Cortex of kidney (tissue), 1 donor: ENCODE measurements around the gene PSME4.
"Not testable (repeated sequence)": the region's sequence is repeated elsewhere in the genome, so short reads cannot be mapped to it uniquely, and the experiment has no call there.

Experiments used
- DNase-seq: peaks from one replicate; lab custom pipeline; 2025; lab: John Stamatoyannopoulos, UW

The PSME4 gene

DNA sequence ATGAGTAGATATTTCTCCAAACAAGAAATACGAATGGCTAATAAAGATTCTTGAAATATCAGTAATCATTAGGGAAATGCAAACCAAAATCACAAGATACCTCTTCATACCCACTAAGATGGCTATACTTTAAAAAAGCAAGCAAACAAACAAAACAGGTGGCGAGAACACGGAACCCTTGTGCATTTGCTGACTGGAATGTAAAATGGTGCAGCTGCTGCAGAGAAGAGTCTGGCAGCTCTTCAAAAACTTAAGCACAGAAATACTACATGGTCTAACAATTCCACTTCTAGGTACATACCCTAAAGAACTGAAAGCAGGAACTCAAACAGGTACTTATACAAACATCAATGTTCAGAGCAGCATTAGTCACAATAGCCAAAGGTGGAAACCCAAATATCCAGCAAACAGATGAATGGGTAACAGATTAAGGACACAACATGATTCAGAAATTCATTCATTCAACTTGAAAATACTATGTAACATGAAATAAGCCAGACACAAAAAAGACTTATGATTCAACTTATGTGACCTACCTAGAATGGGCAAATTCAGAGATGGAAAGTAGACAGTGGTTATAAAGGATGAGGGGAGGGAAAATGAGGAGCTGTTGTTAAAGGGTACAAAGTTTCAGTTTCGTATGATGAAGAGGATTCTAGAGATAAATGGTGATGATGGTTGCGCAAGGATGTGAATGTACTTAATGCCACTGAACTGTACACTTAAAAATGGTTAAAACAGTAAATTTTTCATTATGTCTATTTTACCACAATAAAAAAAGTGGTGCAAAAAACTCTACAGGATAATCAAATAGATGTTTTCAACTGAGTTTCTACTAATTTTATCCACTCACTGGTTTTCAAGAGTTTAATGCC, 84.2 kb downstream of the PSME4 start:
- DNase-seq: no peak

DNA sequence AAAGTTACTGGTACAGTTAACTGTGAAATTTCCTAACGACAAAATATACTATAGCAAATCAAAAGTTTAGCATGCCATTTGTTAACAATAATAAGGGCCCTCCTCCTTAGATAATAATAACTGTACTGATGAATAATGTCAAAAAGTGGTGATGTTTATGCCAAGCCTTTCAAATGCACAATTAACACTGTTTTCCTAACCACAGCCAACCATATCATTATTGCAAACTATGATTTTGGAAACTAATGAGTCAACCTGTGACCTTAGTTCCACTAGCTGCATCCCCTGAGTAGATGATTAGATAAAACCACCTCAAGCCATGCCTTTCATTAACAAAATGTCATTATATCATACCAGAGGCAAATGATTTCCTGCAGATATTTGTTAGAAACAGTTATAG, 85.9 kb downstream of the PSME4 start:
- DNase-seq: no peak

DNA sequence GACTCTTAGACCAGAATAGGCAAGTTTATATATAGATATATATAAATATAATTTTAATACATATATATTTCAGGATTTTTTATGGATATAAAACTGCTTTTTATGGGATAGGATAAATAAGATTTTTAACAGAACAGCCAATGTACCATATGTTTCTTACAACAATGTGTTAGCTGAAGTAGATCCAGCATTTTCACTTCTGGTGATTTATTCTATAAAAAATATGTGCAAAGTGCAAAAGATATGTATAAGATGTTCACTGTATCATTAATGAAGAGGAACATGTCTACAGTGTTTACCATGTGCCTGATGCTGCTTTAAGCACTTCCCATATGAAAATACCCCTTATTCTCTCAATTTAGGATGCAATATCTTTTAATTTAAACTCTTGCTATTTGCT, 88.8 kb downstream of the PSME4 start:
- no peak for DNase-seq

DNA sequence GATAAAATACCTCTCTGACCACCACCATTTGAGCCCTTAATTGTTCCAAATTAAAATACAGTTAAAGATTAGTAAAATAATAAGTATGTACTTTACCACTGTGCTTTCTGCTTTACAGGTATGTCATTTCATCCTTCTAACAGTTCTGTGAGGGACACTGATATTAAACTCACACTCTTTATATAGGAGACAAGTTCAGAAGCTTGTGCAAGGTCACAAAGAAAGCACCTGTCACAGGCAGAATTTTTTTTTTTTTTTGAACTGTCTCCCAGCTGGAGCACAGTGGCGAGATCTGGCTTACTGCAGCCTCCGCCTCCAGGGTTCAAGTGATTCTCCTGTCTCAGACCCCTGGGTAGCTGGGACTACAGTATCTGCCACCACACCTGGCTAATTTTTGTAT, 89.4 kb downstream of the PSME4 start:
- DNase-seq: no peak

DNA sequence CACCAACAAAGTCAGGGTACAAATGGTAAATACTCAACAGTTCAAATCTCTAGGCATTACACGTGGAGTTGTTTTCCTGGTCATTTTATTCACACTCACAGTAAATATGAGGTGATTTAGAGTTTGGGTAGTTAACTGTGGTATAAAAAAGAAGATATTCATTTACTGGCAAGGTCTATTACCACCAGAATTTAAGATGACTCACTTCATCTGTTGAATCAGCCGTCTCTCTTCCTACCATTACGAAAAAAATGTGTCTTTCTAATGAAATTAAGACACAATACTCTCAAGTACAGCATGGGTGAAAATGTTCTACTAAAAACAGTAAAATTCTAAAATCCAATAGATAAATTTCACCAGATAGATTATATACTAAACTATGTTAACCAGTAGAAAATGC, 90.0 kb downstream of the PSME4 start:
- no peak for DNase-seq

DNA sequence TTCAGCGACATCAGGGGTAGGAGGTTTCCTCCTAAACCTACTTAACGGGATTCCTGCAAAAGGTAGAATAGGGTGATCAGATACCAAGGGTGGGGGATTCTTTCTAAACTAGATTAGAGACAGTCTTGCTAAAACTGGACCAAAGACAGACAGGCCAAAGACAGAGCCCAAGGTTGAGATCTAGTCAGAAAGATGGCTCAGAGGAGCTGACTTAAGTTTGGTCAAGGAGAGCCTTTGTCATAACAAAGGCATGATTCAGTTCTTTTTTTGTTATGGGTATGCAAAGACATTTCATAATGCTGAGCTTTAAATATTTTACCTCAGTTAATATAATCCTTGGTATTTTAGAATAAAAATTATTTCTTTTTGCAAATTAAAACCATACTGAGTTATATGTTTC, 93.2 kb downstream of the PSME4 start:
- DNase-seq: no peak

DNA sequence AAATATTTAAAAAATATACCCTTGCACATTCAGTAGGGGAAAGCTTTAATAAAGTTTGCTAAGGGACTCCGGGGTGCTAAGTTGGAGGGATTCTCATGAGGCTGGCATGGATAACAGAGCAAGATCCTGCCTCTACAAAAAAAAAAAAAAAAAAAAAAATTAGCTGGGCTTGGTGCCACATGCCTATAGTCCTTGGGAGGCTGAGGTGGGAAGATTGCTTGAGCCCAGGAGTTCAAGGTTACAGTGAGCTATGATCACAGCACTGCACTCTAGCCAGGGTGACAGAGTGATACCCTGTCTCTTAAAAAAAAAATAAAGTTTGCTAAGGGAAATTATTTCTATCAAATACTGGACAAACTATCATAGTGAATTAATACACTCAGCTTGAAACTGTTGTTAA, 93.7 kb downstream of the PSME4 start:
- DNase-seq: no peak

DNA sequence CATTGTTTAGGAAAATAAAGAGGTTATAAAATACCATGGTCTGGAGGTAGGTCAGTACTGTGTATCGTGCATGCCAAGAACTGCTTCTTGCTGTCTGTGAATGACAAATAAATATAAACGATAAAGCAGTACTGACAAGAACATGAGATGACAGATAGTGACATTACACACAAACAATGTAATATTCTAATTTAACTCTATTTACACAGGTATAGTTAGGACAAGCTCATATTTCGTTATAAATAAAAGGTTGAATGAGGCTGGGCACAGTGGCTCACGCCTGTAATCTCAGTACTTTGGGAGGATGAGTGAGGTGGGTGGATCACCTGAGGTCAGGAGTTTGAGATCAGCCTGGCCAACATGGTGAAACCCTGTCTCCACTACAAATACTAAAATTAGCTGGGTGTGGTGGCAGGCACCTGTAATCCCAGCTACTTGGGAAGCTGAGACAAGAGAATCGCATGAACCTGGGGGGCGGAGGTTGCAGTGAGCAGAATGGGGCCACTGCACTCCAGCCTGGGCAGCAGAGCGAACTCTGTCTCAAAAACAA, 96.3 kb downstream of the PSME4 start:
- DNase-seq: no peak

DNA sequence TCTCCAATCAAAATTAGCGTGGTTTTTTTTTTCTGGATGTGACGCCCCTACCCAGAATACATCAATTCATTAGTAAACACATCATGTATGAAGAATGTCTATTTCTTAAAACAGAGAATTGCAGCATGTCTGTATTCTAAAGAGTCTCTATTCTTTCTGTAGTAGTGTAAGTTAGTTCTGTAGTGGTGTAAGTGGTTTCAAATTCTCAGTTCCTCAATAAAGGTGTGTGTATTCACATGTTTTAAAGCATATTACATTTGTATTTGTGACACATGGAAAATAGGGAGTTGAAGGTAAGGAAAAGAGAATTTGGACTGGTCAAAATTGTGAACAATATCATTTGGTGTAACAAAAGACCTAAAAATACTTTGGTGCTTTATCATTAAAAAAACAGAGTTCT, 103.0 kb downstream of the PSME4 start:
- DNase-seq: no peak

DNA sequence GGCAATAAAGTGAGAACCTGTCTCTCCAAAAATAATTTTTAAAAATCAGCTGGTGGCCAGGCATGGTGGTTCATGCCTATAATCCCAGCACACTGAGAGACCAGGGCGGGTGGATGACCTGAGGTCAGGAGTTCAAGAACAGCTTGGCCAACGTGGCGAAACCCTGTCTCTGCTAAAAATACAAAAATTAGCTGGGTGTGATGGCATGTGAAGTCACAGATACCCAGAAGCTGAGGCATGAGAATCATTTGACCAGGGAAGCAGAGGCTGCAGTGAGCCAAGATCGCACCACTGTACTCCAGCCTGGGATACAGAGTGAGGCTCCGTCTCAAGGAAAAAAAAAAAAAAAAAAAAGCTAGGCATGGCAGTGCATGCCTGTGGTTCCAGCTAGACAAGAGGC, 103.6 kb downstream of the PSME4 start:
- DNase-seq: no peak

DNA sequence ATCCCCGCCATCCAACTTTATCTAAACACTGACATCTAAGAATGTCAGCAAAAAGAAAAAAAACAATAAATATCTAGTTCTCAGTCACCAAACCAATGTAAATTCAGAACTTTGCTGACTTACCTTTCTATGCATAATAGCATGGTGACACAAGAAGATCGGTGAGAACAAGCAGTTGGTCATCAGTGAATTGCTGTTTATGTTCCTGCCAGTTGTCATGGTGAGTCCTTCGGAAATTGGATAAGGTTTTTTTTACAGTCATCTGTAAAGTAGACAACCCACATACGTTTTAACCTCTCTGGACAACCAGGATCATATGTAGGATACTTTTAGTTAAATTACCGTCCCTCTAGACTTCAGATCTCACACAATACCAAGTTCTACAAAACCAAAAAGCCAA, 104.8 kb downstream of the PSME4 start:
- DNase-seq: no peak

DNA sequence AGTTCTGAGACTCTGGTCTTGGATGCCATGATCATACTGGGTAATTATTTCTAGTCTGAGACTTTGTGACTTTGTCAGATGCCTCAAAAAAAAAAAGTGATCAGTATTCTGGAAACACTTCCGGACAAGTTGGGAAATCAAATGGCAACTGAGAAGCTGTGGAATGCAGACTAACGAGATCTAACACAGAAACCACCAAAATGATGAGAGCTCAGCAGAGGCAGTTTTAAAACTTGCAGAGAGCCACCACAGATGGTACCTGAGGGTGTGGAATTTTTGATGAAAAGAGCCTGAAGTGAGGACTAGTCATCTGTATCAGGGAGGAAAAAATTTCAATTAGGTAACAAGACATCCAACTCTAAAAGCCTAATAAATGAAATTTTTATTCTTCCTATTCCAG, 105.5 kb downstream of the PSME4 start:
- no peak for DNase-seq

DNA sequence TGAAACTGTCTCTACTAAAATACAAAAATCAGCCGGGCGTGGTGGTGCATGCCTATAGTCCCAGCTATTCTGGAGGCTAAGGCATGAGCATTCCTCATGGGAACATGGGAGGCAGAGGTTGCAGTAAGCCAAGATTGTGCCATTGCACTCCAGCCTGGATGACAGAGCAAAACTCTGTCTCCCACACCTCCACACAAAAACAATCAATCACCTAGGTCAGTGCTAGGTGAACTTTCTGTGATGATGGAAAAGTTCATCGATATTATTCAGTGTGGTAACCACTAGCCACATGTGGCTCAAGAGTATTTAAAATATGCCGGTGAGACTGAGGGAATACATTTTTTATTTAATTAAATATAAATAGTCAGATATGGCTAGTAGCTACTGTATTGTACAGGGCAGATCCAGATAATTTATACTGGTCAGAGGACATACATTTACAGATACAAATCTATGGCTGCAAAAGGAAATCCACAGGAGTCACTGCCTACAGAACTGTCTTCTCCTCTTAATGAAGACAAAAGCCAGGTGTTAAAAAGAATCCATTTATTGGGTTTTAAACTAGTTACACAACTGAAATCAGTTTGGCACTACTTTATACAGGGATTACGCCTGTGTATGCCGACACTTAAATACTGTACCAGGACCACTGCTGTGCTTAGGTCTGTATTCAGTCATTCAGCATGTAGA, 107.1 kb downstream of the PSME4 start:
- DNase-seq: no peak

DNA sequence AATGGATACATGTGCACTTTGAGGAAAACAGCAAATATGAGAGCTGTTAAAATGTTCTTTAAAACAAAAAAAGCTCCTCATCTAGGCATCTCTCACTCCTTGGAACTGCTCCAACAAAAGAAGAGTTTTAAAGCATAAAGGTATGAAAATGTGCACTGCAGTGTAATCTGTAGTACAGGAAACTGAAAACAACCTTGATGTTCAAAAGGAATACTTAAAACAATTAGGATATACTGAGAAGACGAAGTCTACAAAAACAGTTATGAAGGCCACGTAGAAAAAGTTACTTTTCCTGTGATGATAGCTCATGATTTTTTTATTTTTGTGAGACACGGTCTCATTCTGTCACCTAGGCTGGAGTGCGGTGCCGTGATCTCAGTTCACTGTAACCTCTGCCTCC, 109.0 kb downstream of the PSME4 start:
- no peak for DNase-seq

DNA sequence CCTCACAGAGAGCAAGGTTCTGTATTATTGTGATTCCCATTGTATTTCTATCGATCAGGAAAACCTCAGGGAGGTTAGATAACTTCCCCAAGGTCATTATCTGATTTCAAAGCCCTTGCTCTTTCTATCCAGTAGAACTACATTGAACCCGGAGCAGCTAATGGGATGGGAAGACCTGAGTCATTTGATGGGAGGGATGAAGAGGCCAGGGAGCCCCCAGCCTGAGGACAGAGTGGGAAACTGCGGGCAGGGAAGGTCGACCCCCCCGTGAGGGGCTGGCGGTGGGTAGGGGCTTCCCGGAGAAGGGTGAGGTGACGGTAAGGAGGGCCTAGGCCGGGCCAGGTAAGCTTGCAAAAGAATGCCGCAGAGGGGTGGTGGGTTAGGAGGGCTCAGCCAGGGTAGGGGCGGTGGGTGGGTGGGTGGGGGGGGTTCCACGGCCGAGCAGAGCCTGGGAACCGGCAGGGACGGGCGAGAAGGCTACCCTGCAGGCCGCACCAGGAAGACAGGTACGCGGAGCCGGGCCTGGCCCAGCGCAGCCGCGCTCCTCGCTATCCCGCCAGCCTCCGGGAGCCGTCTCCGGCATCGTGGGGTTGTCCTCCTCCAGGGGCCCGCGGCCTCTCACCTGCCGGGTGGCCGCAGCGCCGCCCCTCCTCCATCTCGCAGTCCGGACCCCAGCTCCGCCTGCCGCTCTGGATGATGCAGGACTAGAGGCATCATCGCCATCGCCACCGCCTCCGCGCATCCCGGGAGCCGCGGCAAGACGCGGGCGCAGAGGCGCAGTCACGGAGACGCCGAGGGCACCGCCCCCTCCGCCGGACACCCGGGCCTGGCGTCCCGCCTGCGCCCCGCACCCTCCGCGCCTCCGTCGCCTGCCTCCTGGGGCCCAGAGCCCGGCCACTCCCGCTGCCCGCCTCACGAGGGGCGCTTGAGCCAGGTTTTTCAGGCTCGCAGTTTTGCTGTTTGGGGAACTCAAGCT, 111.3 kb downstream of the PSME4 start, which contains the start of gene GPR75:
GPR75 (minus strand) TSS at position 762 of the 976 bp plus-strand sequence. CDS start 5,211 bp downstream, outside the sequence.
- DNase-seq: no peak

DNA sequence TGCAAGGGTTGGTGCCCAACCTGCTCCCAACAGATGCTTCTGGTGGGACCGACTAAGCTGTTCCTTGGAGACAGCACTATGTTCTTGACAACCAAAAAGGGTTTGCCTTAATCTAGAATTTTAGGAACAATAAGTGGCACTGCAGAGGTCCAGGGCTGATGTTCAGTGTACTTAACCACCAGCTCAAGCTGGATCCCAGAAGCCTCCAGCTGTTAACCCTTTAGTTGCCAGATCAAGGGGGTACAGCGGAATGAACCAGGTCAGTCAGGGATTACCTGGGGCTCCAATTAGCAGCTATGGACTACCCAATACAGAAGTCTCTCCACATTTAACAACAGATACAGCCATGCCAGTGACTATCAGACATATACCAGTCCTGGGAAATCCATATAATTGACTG, 114.5 kb downstream of the PSME4 start:
- DNase-seq: no peak

DNA sequence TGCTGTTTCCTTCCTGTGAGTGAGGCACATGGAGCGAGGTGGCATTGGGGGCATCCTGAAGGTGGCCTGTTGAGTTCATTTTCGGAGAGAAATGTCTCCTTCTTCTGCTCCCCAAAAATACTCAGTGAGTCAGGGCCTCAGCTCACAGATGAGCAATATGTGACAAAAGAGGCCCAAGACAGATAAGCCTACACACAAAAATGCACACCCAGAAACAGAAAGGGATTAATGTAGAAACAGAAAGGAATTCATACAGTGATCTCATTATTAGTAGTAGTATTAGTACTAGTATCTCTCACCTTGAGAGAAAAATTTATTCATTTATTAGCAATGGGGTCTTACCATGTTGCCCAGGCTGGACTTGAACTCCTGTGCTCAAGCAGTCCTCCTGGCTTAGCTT, 116.1 kb downstream of the PSME4 start:
- no peak for DNase-seq

DNA sequence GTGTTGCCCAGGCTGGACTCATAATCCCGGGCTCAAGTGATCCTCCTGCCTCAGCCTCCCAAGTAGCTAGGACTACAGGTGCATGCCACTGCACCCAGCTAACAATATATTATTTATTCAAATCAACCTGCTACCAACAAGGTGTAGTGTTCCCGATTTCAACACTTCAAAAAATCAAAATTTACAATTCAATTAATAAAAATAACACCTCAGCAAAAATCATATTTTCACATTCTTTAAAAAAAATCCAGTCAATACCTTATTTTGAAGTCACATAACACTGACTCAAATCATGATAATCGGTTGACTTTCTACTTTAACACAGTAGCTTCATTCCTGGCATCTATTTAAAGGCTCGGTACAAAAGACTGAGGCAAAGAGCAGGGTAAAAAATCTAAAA, 118.3 kb downstream of the PSME4 start:
- no peak for DNase-seq

DNA sequence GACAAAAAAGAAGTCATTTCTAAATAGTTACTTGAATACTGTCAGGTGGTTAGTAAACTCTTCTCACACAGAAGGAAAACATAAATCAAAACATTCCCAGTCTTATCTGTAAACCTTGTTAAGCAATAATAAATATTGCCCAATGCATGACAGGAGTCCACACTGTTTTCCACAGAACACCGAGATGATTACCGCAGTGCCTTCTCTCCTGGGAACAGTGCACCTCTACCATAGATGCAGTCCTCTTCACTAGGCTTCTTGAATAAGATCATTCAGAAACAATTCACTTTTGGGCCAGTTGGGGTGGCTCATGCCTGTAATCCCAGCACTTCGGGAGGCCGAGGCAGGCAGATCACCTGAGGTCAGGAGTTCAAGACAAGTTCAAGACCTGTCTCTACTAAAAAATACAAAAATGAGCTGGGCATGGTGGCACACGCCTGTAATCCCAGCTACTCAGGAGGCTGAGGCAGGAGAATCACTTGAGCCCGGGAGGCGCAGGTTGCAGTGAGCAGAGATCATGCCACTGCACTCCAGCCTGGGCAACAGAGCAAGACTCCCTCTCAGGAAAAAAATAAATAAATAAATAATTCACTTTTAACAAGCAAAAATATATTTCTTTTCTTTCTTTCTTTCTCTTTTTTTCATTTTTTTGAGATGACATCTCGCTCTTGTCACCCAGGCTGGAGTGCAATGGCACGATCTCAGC, 119.6 kb downstream of the PSME4 start:
- DNase-seq: not testable (repeated sequence)

DNA sequence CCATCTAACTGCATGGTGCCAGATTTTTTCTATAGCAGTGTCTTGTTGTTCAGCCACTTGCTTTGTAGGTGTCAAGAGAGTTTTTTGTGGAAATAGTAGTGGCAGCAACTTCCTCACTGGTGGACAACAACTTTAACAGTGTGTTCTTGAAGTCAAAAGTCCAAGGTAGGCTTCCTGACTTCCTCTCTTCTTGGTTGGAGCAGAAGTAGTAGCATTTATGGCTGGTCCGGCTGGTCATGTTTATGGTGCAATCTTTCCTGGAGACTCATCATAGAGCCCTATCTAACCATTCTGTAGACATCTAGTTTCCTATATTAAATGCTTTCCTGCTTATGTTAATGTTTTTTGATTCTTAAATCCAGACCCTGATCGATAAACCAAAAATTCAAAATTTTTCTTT, 122.7 kb downstream of the PSME4 start:
- no peak for DNase-seq

DNA sequence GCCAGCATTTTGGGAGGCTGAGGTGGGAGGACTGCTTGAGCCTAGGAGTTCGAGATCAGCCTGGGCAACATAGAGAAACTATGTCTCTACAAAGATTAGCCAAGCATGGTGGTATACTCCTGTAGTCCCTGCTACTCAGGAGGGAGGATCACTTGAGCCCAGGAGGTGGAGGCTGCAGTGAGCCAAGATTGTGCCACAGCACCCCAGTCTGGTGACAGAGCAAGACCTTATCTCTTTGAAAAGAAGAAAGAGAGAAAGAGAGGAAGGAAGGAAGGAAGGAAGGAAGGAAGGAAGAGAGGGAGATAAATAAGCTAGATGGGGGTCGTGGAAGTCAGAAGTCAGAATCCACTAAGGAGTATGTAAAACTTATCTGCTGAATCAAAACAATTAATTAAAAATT, 127.2 kb downstream of the PSME4 start:
- DNase-seq: no peak
